Ascending aorta (tissue), 2 donors: ENCODE results near the gene HCFC1. TPM values are rescaled to one million over a fixed set of nuclear protein-coding genes. Genes with fewer than 3 reads are reported as not detected.

Experiments used
- DNase-seq, 2 donors: peaks; one replicate each; pipeline ENCODE4 v3.0.0-alpha.2; 2019; ENCODE audit warnings: low spot score in 2 of 2
- H3K27ac ChIP-seq, 2 donors: fragments of 200-600 bp; sonication (generic); one replicate each; pipeline ENCODE4 v1.5.1; 2016 to 2017; ENCODE audit warnings: mild to moderate bottlenecking in 1 of 2
- H3K27me3 ChIP-seq: fragments of 200-600 bp; sonication (generic); one replicate; pipeline ENCODE4 v1.5.1; 2017
- H3K36me3 ChIP-seq, 2 donors: fragments of 200-600 bp; sonication (generic); one replicate each; pipeline ENCODE4 v1.5.1; 2016
- H3K4me1 ChIP-seq, 2 donors: fragments of 200-600 bp; sonication (generic); one replicate each; pipeline ENCODE4 v1.5.1; 2016 to 2017; ENCODE audit warnings: mild to moderate bottlenecking in 1 of 2
- H3K4me3 ChIP-seq, 2 donors: fragments of 200-600 bp; sonication (generic); one replicate each; pipeline ENCODE4 v1.5.1; 2016 to 2017; ENCODE audit warnings: mild to moderate bottlenecking in 1 of 2
- H3K9me3 ChIP-seq, 2 donors: fragments of 200-600 bp; sonication (generic); one replicate each; pipeline ENCODE4 v1.5.1; 2016
- intact Hi-C: fragments of 100-400 bp; cut with DNase I; formaldehyde crosslinking; loops from one replicate; pipeline ENCODE4 v1.15.1; 2023
- total RNA-seq: library from RNA; depleted of rRNA; stranded (reverse); fragments of >200 nt; gene quantifications from one replicate; pipeline ENCODE4 v1.1.0, GENCODE V29; 2016
- TF ChIP-seq, protein P1 (sequence below), 3 experiments: fragments of 200-600 bp in 2 of 3; fragments of 450-650 bp in 1 of 3; sonication (generic) in 2 of 3; IDR thresholded peaks; one replicate each; pipeline ENCODE4 v1.5.1; 2016 to 2019; ENCODE audit warnings: antibody characterized with exemption in 3 of 3, mild to moderate bottlenecking in 1 of 3, moderate library complexity in 1 of 3

Gene HCFC1
- total RNA-seq, 1 donor from 2014 or later, result 91.4 TPM

DNA sequence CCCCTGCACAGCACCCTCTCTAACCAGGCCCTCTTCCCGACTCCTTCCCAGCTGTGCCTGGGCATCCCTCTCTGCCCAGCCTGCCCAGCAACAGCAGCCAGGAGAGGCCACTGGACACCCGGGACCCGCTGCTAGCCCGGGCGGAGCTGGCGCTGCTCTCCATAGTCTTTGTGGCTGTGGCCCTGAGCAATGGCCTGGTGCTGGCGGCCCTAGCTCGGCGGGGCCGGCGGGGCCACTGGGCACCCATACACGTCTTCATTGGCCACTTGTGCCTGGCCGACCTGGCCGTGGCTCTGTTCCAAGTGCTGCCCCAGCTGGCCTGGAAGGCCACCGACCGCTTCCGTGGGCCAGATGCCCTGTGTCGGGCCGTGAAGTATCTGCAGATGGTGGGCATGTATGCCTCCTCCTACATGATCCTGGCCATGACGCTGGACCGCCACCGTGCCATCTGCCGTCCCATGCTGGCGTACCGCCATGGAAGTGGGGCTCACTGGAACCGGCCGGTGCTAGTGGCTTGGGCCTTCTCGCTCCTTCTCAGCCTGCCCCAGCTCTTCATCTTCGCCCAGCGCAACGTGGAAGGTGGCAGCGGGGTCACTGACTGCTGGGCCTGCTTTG lies 66.0 kb downstream of the HCFC1 start:
- TF ChIP-seq, protein P1, sequence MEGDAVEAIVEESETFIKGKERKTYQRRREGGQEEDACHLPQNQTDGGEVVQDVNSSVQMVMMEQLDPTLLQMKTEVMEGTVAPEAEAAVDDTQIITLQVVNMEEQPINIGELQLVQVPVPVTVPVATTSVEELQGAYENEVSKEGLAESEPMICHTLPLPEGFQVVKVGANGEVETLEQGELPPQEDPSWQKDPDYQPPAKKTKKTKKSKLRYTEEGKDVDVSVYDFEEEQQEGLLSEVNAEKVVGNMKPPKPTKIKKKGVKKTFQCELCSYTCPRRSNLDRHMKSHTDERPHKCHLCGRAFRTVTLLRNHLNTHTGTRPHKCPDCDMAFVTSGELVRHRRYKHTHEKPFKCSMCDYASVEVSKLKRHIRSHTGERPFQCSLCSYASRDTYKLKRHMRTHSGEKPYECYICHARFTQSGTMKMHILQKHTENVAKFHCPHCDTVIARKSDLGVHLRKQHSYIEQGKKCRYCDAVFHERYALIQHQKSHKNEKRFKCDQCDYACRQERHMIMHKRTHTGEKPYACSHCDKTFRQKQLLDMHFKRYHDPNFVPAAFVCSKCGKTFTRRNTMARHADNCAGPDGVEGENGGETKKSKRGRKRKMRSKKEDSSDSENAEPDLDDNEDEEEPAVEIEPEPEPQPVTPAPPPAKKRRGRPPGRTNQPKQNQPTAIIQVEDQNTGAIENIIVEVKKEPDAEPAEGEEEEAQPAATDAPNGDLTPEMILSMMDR (IDR thresholded peaks at IDR 0.05), result no peak
- H3K27ac ChIP-seq, result no peak overlapping the region

DNA sequence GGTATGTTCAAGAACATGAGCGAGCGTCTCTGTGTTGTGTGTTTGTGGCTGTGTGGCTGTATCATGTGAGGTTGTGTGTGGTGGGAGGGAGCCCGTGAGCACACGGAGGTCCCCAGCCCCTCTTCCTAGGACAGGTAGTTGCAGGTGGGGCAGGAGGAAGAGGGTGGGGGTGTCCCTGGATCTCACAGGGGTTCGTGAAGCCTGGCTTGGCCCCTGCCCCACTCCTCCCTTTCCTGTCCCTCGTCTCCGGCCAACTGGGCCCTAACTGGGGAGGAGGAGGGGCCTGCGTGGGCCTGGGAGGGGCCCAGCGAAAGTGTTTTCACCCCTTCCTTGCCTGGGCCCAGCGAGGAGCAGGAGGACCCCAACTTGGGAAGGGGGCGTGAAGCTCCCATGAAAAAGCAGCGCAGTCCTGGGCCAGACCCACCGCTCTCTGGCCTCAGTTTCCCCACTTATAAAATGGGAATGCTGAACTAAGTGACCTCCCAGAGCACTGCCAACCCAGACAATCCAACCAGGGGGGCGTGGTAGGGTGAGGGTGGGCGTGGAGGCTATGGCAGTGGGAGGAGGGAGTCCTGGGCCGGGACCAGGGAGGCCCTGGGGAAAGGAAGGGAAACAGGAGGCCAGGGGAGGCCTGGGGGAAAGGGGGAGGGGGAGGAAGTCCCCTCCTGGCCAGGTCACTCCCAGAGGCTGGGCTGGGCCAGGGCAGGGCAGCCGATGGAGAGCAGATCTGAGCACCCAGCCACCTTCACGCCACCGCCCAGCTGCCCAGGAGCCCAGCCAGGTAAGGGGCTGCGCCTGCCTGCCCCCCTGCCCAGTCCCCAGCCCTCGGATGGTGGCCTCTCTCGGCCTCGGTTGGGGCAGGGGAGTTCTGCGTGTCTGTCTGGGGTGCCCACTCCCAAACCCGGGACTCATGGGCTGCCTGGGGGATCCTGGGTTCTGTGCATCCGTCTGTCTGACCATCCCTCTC lies 67.3 kb downstream of the HCFC1 start, which contains the start of gene AVPR2:
TSS of gene AVPR2 (plus strand) at position 683 of the 967 bp plus-strand sequence. CDS start 473 bp downstream, outside the sequence.
- no peak within 1 kb of the TSS for H3K27ac ChIP-seq
- H3K4me3 ChIP-seq, result no peak within 1 kb of the TSS
- H3K4me1 ChIP-seq, result no peaks in the 10 kb centered on the region
- no peaks in the 10 kb centered on the region for H3K27me3 ChIP-seq
- H3K36me3 ChIP-seq, result no peaks in the 10 kb centered on the region
- intact Hi-C loops, result no loop called here
- TF ChIP-seq, protein P1 (IDR thresholded peaks at IDR 0.05), result no peak
- DNase-seq, result no peak
- H3K9me3 ChIP-seq, result no peaks in the 10 kb centered on the region

More for the DNA sequence above, 66.0 kb downstream of the HCFC1 start:
- intact Hi-C loops, result no loop called here
- no peaks in the 10 kb centered on the region for H3K27me3 ChIP-seq
- DNase-seq, result no peak
- H3K4me1 ChIP-seq, result no peaks in the 10 kb centered on the region
- H3K4me3 ChIP-seq, result no peak overlapping the region
- no peaks in the 10 kb centered on the region for H3K9me3 ChIP-seq
- no peaks in the 10 kb centered on the region for H3K36me3 ChIP-seq

DNA sequence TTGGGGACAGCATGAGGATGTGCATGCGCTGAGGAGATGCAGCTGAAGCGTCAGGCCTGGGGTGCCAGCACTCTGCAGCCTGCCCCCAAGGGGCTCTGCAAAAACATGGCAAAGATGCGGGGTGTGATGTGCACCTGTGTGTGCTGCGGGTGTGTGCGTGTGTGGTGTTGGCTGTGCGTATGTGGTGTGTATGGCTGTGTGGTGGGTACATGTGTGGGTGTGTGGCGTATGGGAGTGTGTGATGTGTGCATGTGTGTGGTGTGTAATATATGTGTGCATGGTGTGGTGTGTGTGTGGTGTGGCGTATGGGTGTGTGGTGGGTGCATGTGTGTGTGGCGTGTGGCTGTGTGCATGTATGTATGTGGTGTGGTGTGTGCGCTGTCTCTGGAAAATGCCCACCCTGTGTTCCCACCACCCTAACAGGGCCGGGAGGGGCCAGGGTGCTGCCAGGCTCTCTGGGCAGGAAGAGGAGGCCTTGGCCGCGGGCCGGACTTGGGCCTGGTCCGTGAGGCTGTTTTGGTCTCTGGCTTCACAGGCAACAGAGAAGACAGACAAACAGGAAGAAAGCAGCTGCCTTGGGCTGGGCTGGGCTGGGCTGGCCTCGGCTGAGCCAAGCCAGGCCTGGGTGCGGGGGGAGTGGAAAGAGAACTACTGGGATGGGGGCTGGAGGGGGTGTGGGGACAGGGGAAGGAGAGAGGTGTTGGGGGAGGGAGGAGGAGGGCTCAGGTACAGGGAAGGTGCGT lies 68.2 kb downstream of the HCFC1 start:
- DNase-seq, result no peak
- H3K4me1 ChIP-seq, result no peaks in the 10 kb centered on the region
- TF ChIP-seq, protein P1 (IDR thresholded peaks at IDR 0.05), result no peak
- no peaks in the 10 kb centered on the region for H3K36me3 ChIP-seq
- H3K27me3 ChIP-seq, result no peaks in the 10 kb centered on the region
- H3K27ac ChIP-seq, result no peak overlapping the region
- H3K9me3 ChIP-seq, result no peaks in the 10 kb centered on the region
- no peak overlapping the region for H3K4me3 ChIP-seq
- intact Hi-C loops, result no loop called here

DNA sequence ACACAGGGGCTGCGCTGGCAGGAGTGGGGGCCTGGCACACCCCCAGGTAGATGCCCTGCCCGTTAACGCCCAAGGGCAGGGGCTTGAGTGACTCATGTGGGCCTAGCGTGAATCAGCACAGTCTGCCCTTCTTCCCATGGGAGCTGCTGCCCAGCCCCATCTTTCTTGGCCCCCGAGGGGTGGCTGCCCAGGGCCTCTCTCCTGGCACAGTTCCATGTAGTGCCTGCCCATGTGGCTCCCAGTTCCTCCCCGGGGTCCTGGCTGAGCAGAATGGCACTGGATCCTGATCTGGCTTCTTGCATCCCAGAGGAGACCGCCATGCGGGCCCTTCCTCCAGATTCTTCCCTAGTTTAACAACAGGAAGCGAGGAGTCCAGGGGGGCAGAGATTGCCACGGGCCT lies 69.2 kb downstream of the HCFC1 start:
- H3K36me3 ChIP-seq, result no peaks in the 10 kb centered on the region
- no peaks in the 10 kb centered on the region for H3K27me3 ChIP-seq
- intact Hi-C loops, result no loop called here
- H3K9me3 ChIP-seq, result no peaks in the 10 kb centered on the region
- H3K4me3 ChIP-seq, result no peak overlapping the region
- H3K27ac ChIP-seq, result no peak overlapping the region
- no peak for DNase-seq
- no peaks in the 10 kb centered on the region for H3K4me1 ChIP-seq
- TF ChIP-seq, protein P1 (IDR thresholded peaks at IDR 0.05), result no peak

DNA sequence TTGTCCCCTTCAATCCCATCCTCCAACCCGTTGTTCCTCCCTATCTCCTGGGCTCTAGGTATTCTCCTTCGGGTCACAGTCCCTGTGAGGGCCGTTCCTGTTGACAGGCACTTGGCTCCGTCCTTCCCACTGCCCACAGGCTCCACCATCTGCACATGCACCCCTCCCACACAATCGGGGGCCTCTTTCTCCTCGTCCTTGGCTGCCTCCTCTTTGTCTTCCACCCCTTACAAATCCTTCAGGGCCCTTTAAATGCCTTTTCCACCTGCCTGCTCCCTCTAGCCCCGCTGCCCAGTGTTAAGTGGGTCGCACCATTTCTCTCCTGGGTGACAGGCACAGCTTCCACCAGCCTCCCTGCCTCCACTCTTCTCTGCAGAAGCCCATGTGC lies 69.9 kb downstream of the HCFC1 start:
- Histone ChIP-seq H3K4me3 (no peak overlapping the region), H3K36me3 (no peaks in the 10 kb centered on the region), H3K27me3 (no peaks in the 10 kb centered on the region), H3K4me1 (no peaks in the 10 kb centered on the region), H3K9me3 (no peaks in the 10 kb centered on the region), H3K27ac (no peak overlapping the region)
- intact Hi-C loops, result no loop called here
- no peak for DNase-seq
- TF ChIP-seq, protein P1 (IDR thresholded peaks at IDR 0.05), result no peak
